RWPE2 (cell line): Measurements from ENCODE around the gene GALC.

Source experiments
- ATAC-seq: fragments of 200-7000 bp; cut with Tn5 transposase; 3 replicates; pipeline ENCODE4 v1.9.1; 2021; ENCODE audit warnings: low read depth
- DNase-seq: peaks from one replicate; pipeline ENCODE4 v3.0.0-alpha.2; 2020; ENCODE audit warnings: low spot score
- H3K27ac ChIP-seq: fragments of 450-650 bp; 2 replicates; pipeline ENCODE4 v1.5.1; 2017; ENCODE audit warnings: mild to moderate bottlenecking; ENCODE audit not compliant: poor library complexity, severe bottlenecking
- H3K27me3 ChIP-seq: fragments of 250-450 bp; sonication (Bioruptor Pico); 2 replicates; pipeline ENCODE4 v1.5.1; 2021; ENCODE audit warnings: mild to moderate bottlenecking, moderate library complexity; ENCODE audit not compliant: insufficient read depth, poor library complexity, severe bottlenecking
- H3K36me3 ChIP-seq: fragments of 250-450 bp; sonication (Bioruptor Pico); 2 replicates; pipeline ENCODE4 v1.5.1; 2020; ENCODE audit warnings: low read depth, mild to moderate bottlenecking, moderate library complexity
- H3K4me1 ChIP-seq: fragments of 250-450 bp; sonication (Bioruptor Pico); 2 replicates; pipeline ENCODE4 v1.5.1; 2021; ENCODE audit warnings: mild to moderate bottlenecking, moderate library complexity; ENCODE audit not compliant: insufficient read depth, poor library complexity, severe bottlenecking
- H3K4me3 ChIP-seq: fragments of 250-450 bp; sonication (Bioruptor Pico); 2 replicates; pipeline ENCODE4 v1.5.1; 2021; ENCODE audit warnings: mild to moderate bottlenecking, moderate library complexity; ENCODE audit not compliant: severe bottlenecking
- H3K9me3 ChIP-seq: fragments of 250-450 bp; sonication (Bioruptor Pico); 2 replicates; pipeline ENCODE4 v1.5.1; 2021; ENCODE audit warnings: mild to moderate bottlenecking, moderate library complexity; ENCODE audit not compliant: severe bottlenecking
- TF ChIP-seq, protein P1 (sequence below): fragments of 450-650 bp; IDR thresholded peaks from one replicate; pipeline ENCODE4 v1.5.1; 2017; ENCODE audit warnings: mild to moderate bottlenecking, moderate library complexity; ENCODE audit not compliant: poor library complexity, severe bottlenecking

Gene GALC

GRCh38 chr14:88008039-88008742, 15.2 kb upstream of the GALC start:
- no peak for ATAC-seq
- Histone ChIP-seq H3K4me3 (no peak overlapping the region), H3K9me3 (no peaks in the 10 kb centered on the region)

GRCh38 chr14:88007608-88008007, 14.6 kb upstream of the GALC start:
- Histone ChIP-seq H3K4me3 (no peak overlapping the region), H3K9me3 (no peaks in the 10 kb centered on the region), H3K36me3 (no peaks in the 10 kb centered on the region), H3K4me1 (no peaks in the 10 kb centered on the region), H3K27ac (no peak overlapping the region), H3K27me3 (no peaks in the 10 kb centered on the region)
- TF ChIP-seq, protein P1, sequence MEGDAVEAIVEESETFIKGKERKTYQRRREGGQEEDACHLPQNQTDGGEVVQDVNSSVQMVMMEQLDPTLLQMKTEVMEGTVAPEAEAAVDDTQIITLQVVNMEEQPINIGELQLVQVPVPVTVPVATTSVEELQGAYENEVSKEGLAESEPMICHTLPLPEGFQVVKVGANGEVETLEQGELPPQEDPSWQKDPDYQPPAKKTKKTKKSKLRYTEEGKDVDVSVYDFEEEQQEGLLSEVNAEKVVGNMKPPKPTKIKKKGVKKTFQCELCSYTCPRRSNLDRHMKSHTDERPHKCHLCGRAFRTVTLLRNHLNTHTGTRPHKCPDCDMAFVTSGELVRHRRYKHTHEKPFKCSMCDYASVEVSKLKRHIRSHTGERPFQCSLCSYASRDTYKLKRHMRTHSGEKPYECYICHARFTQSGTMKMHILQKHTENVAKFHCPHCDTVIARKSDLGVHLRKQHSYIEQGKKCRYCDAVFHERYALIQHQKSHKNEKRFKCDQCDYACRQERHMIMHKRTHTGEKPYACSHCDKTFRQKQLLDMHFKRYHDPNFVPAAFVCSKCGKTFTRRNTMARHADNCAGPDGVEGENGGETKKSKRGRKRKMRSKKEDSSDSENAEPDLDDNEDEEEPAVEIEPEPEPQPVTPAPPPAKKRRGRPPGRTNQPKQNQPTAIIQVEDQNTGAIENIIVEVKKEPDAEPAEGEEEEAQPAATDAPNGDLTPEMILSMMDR, result no peak
- ATAC-seq (no peak), DNase-seq (no peak)

More at GRCh38 chr14:88008039-88008742, 15.2 kb upstream of the GALC start:
- H3K27me3 ChIP-seq, result no peaks in the 10 kb centered on the region
- H3K4me1 ChIP-seq, result no peaks in the 10 kb centered on the region
- no peak overlapping the region for H3K27ac ChIP-seq
- no peak for DNase-seq
- H3K36me3 ChIP-seq, result no peaks in the 10 kb centered on the region
- TF ChIP-seq, protein P1, result no peak

GRCh38 chr14:88005978-88006851, 13.2 kb upstream of the GALC start:
- TF ChIP-seq, protein P1, result no peak
- no peaks in the 10 kb centered on the region for H3K27me3 ChIP-seq
- DNase-seq (no peak), ATAC-seq (no peak; the same call in 2 of the 3 replicates)
- H3K9me3 ChIP-seq, result no peaks in the 10 kb centered on the region
- H3K27ac ChIP-seq, result no peak overlapping the region
- H3K4me1 ChIP-seq, result no peaks in the 10 kb centered on the region
- no peaks in the 10 kb centered on the region for H3K36me3 ChIP-seq
- no peak overlapping the region for H3K4me3 ChIP-seq

GRCh38 chr14:88005050-88005481, 12.1 kb upstream of the GALC start, which contains the start of gene GPR65:
TSS of gene GPR65 (plus strand) at chr14:88005135. CDS start at chr14:88010848, 5,713 bp downstream.
- Histone ChIP-seq H3K36me3 (no peaks in the 10 kb centered on the region), H3K27ac (no peak within 1 kb of the TSS), H3K27me3 (no peaks in the 10 kb centered on the region), H3K9me3 (no peaks in the 10 kb centered on the region), H3K4me1 (no peaks in the 10 kb centered on the region), H3K4me3 (no peak within 1 kb of the TSS)
- no peak for DNase-seq
- ATAC-seq, result no peak
- TF ChIP-seq, protein P1, result no peak
